DOHH2 (cell line): Measurements from ENCODE around the gene TAS2R60.

Source experiments
- H3F3A ChIP-seq: fragments of 200-600 bp; sonication (generic), shearing (Covaris generic); 2 replicates; pipeline ENCODE4 v1.6.0; 2016; ENCODE audit warnings: antibody characterized with exemption, mild to moderate bottlenecking; ENCODE audit not compliant: control insufficient read depth, insufficient read depth
- H3K27ac ChIP-seq: fragments of 200-600 bp; sonication (generic); 2 replicates; pipeline ENCODE4 v1.5.1; 2014; ENCODE audit warnings: low read depth, mild to moderate bottlenecking, low read length, moderate library complexity
- H3K27me3 ChIP-seq: fragments of 200-600 bp; sonication (generic); 2 replicates; pipeline ENCODE4 v1.6.1; 2014; ENCODE audit warnings: mild to moderate bottlenecking, low read length, mixed read lengths; ENCODE audit not compliant: control insufficient read depth
- H3K36me3 ChIP-seq: fragments of 200-600 bp; sonication (generic); 2 replicates; pipeline ENCODE4 v1.6.1; 2014; ENCODE audit warnings: mild to moderate bottlenecking, low read length, moderate library complexity, mixed read lengths; ENCODE audit not compliant: control insufficient read depth
- H3K4me1 ChIP-seq: fragments of 200-600 bp; sonication (generic); 2 replicates; pipeline ENCODE4 v1.6.1; 2014; ENCODE audit warnings: mild to moderate bottlenecking, low read length, mixed read lengths; ENCODE audit not compliant: control insufficient read depth
- H3K4me2 ChIP-seq: fragments of 200-600 bp; sonication (generic); 2 replicates; pipeline ENCODE4 v1.6.0; 2014; ENCODE audit warnings: mild to moderate bottlenecking, low read length, moderate library complexity
- H3K4me3 ChIP-seq: fragments of 200-600 bp; sonication (generic); 2 replicates; pipeline ENCODE4 v1.5.1; 2014; ENCODE audit warnings: mild to moderate bottlenecking, low read length, mixed read lengths
- H3K79me2 ChIP-seq: fragments of 200-600 bp; sonication (generic); 2 replicates; pipeline ENCODE4 v1.6.1; 2014; ENCODE audit warnings: mild to moderate bottlenecking, low read length, mixed read lengths; ENCODE audit not compliant: control insufficient read depth
- H3K9me2 ChIP-seq: fragments of 200-600 bp; sonication (generic); replicated peaks from 2 replicates; pipeline ENCODE4 v1.6.1; 2014; ENCODE audit warnings: mild to moderate bottlenecking, low read length, mixed read lengths; ENCODE audit not compliant: control insufficient read depth
- H3K9me3 ChIP-seq: fragments of 200-600 bp; sonication (generic); 2 replicates; pipeline ENCODE4 v1.6.1; 2014; ENCODE audit warnings: antibody characterized with exemption, low read length, mixed read lengths; ENCODE audit not compliant: control insufficient read depth, insufficient read depth
- H4K20me1 ChIP-seq: fragments of 200-600 bp; sonication (generic); 2 replicates; pipeline ENCODE4 v1.6.0; 2014; ENCODE audit warnings: low read depth, mild to moderate bottlenecking, antibody characterized with exemption, low read length, moderate library complexity; ENCODE audit not compliant: control insufficient read depth, insufficient read depth
- CTCF ChIP-seq: fragments of 200-600 bp; sonication (generic); IDR thresholded peaks from one replicate; pipeline ENCODE4 v1.5.1; 2014; ENCODE audit warnings: antibody characterized with exemption, mild to moderate bottlenecking, low read depth, low read length; ENCODE audit not compliant: poor library complexity, severe bottlenecking
- EZH2phosphoT487 ChIP-seq: fragments of 200-600 bp; sonication (generic); IDR thresholded peaks from 2 replicates; pipeline ENCODE4 v1.6.1; 2017; ENCODE audit warnings: borderline replicate concordance, mild to moderate bottlenecking, antibody characterized with exemption, low read length, moderate library complexity, mixed read lengths

Gene TAS2R60

GRCh38 chr7:143456992-143457793 lies 13.9 kb downstream of the TAS2R60 start:
- Histone ChIP-seq H3K9me2 (no peaks in the 10 kb centered on the region), H3K9me3 (peaks cover 3% of the 10 kb centered on the region; the same call in 1 of the 2 replicates), H3K27me3 (peaks cover 9% of the 10 kb centered on the region; the same call in 1 of the 2 replicates), H3K4me1 (no peaks in the 10 kb centered on the region), H3K4me2 (no peak overlapping the region), H3K36me3 (no peaks in the 10 kb centered on the region), H3K27ac (no peak overlapping the region), H4K20me1 (no peaks in the 10 kb centered on the region), H3K4me3 (no peak overlapping the region), H3F3A (no peaks in the 10 kb centered on the region), H3K79me2 (no peaks in the 10 kb centered on the region)
- TF ChIP-seq CTCF, result no peak
- TF ChIP-seq EZH2phosphoT487, result no peak

- H3K79me2 ChIP-seq, result no peaks in the 10 kb centered on the region
- peaks cover 6% of the 10 kb centered on the region; the same call in 1 of the 2 replicates for H3K9me3 ChIP-seq
- H3K4me1 ChIP-seq, result no peaks in the 10 kb centered on the region
- TF ChIP-seq CTCF (no peak), EZH2phosphoT487 (no peak)
- no peaks in the 10 kb centered on the region for H3F3A ChIP-seq
- H3K36me3 ChIP-seq, result no peaks in the 10 kb centered on the region
- peaks cover 6% of the 10 kb centered on the region; the same call in 1 of the 2 replicates for H3K27me3 ChIP-seq
- no peaks in the 10 kb centered on the region for H3K9me2 ChIP-seq
- H3K27ac ChIP-seq, result no peak overlapping the region
- no peaks in the 10 kb centered on the region for H4K20me1 ChIP-seq
- H3K4me3 ChIP-seq, result no peak overlapping the region
- H3K4me2 ChIP-seq, result no peak overlapping the region
These were observed 15.0 kb downstream of the TAS2R60 start for GRCh38 chr7:143458263-143458662.

GRCh38 chr7:143458681-143459080 lies 15.4 kb downstream of the TAS2R60 start:
- TF ChIP-seq CTCF (no peak), EZH2phosphoT487 (no peak)
- H3K4me2 ChIP-seq, result no peak overlapping the region

More at GRCh38 chr7:143458681-143459080, 15.4 kb downstream of the TAS2R60 start:
- no peak overlapping the region for H3K4me3 ChIP-seq
- no peaks in the 10 kb centered on the region for H3K4me1 ChIP-seq
- no peaks in the 10 kb centered on the region for H4K20me1 ChIP-seq
- H3F3A ChIP-seq, result no peaks in the 10 kb centered on the region
- H3K27me3 ChIP-seq, result peaks cover 6% of the 10 kb centered on the region; the same call in 1 of the 2 replicates
- no peaks in the 10 kb centered on the region for H3K79me2 ChIP-seq
- peaks cover 6% of the 10 kb centered on the region; the same call in 1 of the 2 replicates for H3K9me3 ChIP-seq
- H3K27ac ChIP-seq, result no peak overlapping the region
- no peaks in the 10 kb centered on the region for H3K9me2 ChIP-seq
- no peaks in the 10 kb centered on the region for H3K36me3 ChIP-seq
